Epidermal melanocyte (primary cell): ENCODE data around the gene JADE2.
A peak's percentile ranks its signal among the peaks of the same experiment; 100 is the strongest.
"Not testable (repeated sequence)": the region's sequence is repeated elsewhere in the genome, so short reads cannot be mapped to it uniquely, and the experiment has no call there.

Experiments
- DNase-seq: peaks from one replicate; pipeline ENCODE4 v3.0.0; 2011; ENCODE audit warnings: low spot score; ENCODE audit not compliant: insufficient read length

Gene JADE2

GRCh38 chr5:134584662-134585061 lies 59.2 kb downstream of the JADE2 start:
- no peak for DNase-seq

- DNase-seq = no peak
Observed at GRCh38 chr5:134585966-134586365, 60.5 kb downstream of the JADE2 start.

- DNase-seq = peak; percentile 64
Observed at GRCh38 chr5:134586866-134587524, 61.5 kb downstream of the JADE2 start.

GRCh38 chr5:134590992-134591659 lies 65.7 kb downstream of the JADE2 start:
- DNase-seq = no peak

DNA sequence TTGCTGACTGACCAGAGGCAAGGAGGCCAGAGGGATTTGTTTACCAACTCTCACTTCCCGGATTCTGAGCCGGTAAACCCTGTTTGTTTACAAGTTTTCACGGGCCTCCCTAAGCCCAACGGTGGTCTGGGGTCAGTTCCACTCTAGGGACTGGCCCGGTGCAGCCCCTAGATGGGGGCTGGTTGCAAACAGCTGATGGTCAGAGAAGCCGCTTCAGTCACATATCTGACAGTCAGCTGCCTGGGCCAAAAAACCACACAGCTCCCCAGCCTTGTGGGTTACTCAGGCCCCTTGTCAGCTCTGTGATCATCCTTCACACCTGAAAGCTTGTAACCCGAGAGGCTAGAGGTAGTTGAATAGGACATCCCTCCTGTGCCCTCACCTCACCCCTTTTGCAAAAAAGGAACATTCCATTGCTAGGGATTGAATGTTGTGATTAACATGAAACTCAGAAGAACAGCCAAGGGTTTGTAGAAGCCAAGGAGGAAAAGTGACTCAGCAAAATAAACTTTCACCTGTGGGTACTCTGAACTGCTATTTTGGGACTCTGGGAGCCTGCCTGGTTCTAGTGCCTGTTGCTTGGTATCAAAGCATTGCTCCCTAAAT lies 66.8 kb downstream of the JADE2 start:
- DNase-seq = no peak

DNA sequence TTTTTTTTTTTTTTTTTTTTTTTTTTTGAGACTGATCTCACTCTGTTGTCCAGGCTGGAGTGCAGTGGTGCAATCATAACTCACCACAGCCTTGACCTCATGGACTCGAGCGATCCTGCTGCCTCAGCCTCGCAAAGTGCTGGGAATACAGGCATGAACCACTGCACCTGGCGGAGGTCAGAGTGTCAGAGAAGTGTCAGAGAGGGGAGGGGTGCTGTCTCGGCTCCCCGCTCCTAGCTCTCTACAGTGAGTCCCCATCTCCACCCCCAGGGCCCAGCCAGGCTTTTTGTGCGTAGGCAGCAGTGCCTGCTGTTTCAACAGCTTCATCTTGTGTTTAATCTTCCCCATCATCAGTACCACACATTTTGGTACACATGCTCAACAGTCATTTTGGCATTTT lies 68.9 kb downstream of the JADE2 start:
- DNase-seq = no peak

DNA sequence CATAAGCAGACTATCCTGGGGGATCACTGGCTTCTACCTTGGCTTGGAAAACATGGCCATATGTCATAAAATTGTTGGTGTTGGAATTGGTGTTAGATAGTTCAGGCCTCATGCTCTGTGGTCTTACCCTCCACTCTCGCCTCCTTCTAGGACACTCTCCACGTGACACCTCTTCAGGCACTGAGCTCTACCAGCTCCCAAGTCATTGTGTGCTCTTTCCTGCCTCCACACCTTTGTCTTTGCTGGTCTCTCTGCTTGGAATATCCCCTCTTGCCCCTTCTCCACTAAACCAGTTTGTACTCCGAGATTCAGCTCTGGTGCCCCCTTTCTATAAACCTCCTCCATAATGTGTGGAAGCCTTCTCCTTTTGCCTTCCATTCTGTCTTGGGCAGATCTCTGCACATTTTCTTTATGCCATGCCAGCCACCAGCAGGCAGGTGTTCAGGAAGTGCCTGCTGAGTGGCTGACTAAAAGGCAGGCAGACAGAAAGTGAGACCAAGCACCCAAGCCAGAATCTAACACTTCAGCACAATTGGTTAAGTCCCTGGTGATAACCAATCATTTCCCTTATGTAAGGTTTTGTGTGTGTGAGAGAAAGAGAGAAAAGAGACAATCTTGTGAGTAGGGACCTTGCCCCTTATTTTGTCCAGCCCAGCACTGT lies 69.5 kb downstream of the JADE2 start:
- no peak for DNase-seq

- DNase-seq = no peak
Observed at GRCh38 chr5:134595458-134595838, 70.0 kb downstream of the JADE2 start.

- DNase-seq = not testable (repeated sequence)
Observed at GRCh38 chr5:134599820-134600219, 74.3 kb downstream of the JADE2 start.

DNA sequence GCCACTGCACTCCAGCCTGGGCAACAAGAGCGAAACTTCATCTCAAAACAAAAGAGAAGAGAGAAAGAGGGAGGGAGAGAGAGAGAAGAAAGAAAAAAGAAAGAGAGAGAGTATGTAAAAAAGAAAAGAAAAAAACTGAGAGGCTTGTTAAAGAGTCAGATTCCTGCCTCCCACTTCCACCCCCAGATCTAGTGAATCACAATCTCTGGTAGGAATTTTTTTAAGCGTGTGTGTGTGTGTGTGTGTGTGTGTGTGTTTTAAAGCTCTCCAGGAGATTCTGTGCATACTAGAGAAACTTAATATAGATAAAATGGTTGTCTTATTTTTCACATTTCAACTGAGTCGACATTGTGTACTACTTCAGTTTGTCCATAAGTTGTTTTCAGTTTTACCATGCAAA lies 75.1 kb downstream of the JADE2 start:
- no peak for DNase-seq

DNA sequence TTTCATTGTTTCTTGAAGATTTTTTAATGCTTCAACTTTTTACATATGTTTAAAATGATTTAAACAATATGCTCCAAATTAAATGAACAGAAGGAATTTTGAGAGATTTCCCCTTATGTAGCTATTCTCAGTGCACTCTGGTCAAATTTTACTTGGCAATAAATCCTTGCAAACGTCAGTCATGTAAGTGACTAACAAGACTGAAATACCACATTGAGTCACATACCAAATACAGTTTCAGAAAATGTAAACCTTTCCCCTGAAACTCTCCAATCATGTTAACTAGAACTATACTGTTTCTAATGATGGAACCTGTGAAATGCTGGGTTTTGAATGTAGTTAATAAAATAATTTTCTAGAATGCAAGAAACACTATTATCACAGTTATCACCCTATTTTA lies 77.6 kb downstream of the JADE2 start:
- no peak for DNase-seq

DNA sequence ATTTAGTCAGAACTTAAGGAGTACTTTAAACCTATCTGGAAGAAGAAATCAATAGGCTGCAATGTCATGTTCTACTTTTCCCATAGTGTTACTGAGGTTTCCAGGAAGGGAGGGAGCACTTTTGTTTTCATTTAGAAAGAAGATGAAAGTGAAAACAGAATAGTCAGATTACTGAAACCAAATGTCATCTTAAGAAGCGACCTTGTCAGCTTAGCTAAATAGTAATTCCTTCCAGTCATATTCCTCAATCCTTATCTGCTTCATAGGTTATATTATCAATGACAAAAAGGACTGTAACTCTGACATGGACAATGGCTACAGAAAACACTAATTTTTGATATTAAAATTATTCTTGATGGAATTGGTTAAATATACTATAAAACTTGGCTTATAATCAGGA lies 79.4 kb downstream of the JADE2 start:
- DNase-seq = no peak

- no peak for DNase-seq
Observed at GRCh38 chr5:134606726-134607125, 81.3 kb downstream of the JADE2 start.

GRCh38 chr5:134608555-134608954 lies 83.1 kb downstream of the JADE2 start:
- no peak for DNase-seq

DNA sequence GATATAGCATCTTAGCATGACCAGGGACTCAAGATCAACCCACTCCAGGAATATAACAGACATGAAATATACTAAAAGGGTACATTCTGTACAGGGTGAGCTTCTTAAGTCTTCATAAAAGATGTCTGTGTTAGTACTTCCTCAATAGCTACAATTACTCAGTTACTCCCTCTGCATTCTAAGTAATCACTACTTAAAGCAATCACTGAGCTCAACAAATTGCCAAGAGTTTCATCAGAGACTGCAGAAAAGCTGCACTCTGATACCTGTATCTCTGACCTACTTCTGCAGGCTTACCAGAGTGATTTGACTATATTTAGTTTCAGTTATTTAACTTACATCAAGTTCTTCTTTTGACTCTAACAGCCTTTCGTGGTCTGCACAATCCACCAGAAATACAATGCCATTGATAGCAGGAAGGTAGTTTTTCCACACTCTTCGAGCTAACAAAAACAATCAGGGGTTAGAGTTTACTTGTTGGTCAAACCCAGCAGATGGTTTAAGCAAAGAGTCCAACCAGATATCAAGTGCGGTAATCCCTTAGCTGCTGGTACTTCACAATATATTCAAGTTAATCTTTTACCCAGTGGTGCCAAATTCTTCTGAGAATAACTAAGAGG lies 83.9 kb downstream of the JADE2 start:
- no peak for DNase-seq

DNA sequence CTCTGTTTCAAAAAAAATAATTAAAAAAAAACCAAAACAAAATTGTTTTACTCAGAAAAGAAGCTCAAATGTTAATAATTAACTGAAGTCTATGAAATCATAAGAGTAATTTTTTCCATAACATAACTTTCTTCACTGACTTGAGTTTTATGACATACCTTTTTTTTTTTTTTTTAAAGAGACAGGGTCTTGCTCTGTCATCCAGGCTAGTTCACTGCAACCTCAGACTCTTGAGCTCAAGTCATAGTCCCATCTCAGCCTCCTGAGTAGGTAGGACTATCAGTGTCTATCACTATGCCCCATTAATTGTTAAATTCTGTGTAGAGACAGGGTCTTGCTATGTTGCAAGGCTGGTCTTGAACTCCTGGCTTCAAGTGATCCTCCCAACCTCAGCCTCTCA lies 85.3 kb downstream of the JADE2 start:
- DNase-seq = no peak

- DNase-seq = no peak
Observed at GRCh38 chr5:134611515-134611914, 86.0 kb downstream of the JADE2 start.

DNA sequence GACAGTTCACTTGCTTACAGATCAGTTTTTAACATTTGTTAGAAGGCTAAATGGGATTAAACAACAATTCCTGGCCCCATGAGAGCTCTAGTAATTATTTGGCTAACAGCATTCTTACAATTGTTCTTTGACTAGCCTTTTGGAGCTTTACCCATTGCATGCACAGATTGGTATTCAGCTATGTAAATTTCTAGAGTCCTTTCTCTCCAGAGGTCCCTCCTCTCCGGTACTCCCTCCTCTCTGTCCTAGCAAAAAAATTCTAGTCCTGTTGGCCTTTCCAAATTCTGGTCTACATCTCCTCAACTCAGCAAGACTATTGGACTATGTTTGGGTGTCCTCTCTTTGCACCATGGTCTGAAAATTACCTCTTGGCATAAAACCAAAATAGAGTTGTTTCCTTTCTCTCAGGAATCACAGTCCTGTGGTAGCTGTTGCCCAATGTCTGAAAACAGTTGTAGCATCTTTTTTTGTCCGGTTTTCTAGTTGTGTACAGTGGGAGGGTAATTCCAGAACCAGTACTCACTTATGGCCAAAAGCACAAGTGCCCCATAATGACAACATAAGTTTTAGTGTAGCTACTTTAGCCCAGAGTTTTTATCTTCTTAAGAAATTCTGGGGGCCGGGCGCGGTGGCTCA lies 89.1 kb downstream of the JADE2 start:
- DNase-seq = no peak

DNA sequence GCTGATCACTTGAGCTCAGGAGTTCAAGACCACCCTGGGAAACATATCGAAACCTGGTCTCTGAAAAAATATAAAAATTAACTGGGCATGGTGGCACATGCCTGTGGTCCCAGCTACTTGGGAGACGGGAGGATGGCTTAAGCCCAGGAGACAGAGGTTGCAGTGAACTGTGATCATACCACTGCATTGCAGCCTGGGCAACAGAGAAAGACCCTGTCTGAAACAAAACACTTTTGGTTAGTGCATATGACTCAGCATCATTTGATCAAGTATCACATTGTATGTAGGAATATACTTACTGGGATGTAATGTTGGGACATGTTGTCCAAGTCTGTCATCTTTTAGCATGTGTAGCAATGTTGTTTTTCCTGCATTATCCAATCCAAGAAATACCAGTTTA lies 95.2 kb downstream of the JADE2 start:
- no peak for DNase-seq

DNA sequence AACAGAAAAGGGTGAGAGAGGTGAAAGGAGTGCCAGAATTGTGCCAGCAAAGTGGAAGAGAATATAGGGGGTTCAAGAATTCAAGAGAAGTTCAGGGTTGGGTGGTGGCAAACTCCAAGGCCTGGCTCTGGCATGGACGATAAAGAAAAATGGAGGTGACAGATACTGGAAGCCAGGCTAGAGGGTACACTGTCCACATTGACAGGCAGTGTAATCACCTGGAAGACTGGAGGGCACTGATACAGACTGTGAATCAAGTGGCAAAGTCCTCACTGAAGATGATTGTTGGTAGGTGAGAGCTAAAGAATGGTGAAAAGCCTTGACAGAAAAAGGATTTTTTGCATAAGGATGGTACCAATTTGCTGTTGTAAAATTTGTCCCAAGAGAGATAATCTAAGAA lies 100.1 kb downstream of the JADE2 start:
- no peak for DNase-seq

GRCh38 chr5:134626369-134627014 lies 101.0 kb downstream of the JADE2 start:
- DNase-seq = no peak
